Stomach (tissue), 4 donors: Measurements from ENCODE around the gene TULP1.

Experiments used
- CTCF ChIP-seq, 7 experiments: fragments of 450-650 bp in 4 of 7; fragments of 200-600 bp in 3 of 7; sonication (generic) in 3 of 7; IDR thresholded peaks; one replicate each; pipeline ENCODE4 v1.5.1; 2016 to 2019; ENCODE audit warnings: antibody characterized with exemption in 7 of 7, control low read depth in 2 of 7, mild to moderate bottlenecking in 1 of 7
- EP300 ChIP-seq: sonication (generic); formaldehyde crosslinking; IDR thresholded peaks from one replicate; pipeline ENCODE4 v1.6.1; 2017; ENCODE audit warnings: antibody characterized with exemption
- POLR2A ChIP-seq, 4 donors: fragments of 450-650 bp; IDR thresholded peaks; one replicate each; pipeline ENCODE4 v1.6.1; 2016; ENCODE audit warnings: antibody characterized with exemption in 4 of 4, control low read depth in 2 of 4, mild to moderate bottlenecking in 1 of 4, moderate library complexity in 1 of 4
- POLR2AphosphoS5 ChIP-seq, 3 donors: sonication (generic); formaldehyde crosslinking; IDR thresholded peaks; one replicate each; pipeline ENCODE4 v1.6.1; 2016; ENCODE audit warnings: antibody characterized with exemption in 3 of 3

GRCh38 chr6:35489066-35489465, 23.6 kb downstream of the TULP1 start:
- TF ChIP-seq EP300 (no peak), POLR2A (IDR thresholded peaks at IDR 0.05) (no peak), CTCF (IDR thresholded peaks at IDR 0.05) (no peak), POLR2AphosphoS5 (IDR thresholded peaks at IDR 0.05) (no peak)
